Activated CD8-positive, alpha-beta memory T cell treated with anti-CD3 and anti-CD28 coated beads for 1 hour (primary cell): Measurements from ENCODE around the gene NOS1AP.

ENCODE experiments used
- DNase-seq, 2 donors: peaks; one replicate each; pipeline ENCODE4 v3.0.0-alpha.2; 2020; ENCODE audit warnings: low read depth in 1 of 2; ENCODE audit errors: extremely low read depth in 1 of 2

The NOS1AP gene

GRCh38 chr1:162135271-162135775, 65.8 kb downstream of the NOS1AP start:
- DNase-seq = no peak

- no peak for DNase-seq
Observed at GRCh38 chr1:162136760-162137159, 67.3 kb downstream of the NOS1AP start.

- DNase-seq = no peak
Observed at GRCh38 chr1:162137179-162137960, 67.9 kb downstream of the NOS1AP start.

GRCh38 chr1:162138112-162138511, 68.6 kb downstream of the NOS1AP start:
- DNase-seq = no peak

- DNase-seq = no peak
Observed at GRCh38 chr1:162138599-162139181, 69.2 kb downstream of the NOS1AP start.

- DNase-seq = no peak
Observed at GRCh38 chr1:162139211-162139610, 69.7 kb downstream of the NOS1AP start.

- DNase-seq = no peak
Observed at GRCh38 chr1:162141281-162142054, 72.0 kb downstream of the NOS1AP start.

GRCh38 chr1:162142968-162143367, 73.5 kb downstream of the NOS1AP start:
- DNase-seq = no peak

- DNase-seq = no peak
Observed at GRCh38 chr1:162144268-162144667, 74.8 kb downstream of the NOS1AP start.

GRCh38 chr1:162144853-162145252, 75.4 kb downstream of the NOS1AP start:
- no peak for DNase-seq

GRCh38 chr1:162145280-162145965, 75.9 kb downstream of the NOS1AP start:
- no peak for DNase-seq

- DNase-seq = no peak
Observed at GRCh38 chr1:162145966-162146696, 76.6 kb downstream of the NOS1AP start.

- DNase-seq = no peak
Observed at GRCh38 chr1:162147760-162148159, 78.3 kb downstream of the NOS1AP start.

GRCh38 chr1:162150112-162150511, 80.6 kb downstream of the NOS1AP start:
- no peak for DNase-seq

- DNase-seq = peak in 1 of 2 donors; percentile 5
Observed at GRCh38 chr1:162151900-162152829, 82.7 kb downstream of the NOS1AP start.

- DNase-seq = no peak
Observed at GRCh38 chr1:162153374-162153773, 83.9 kb downstream of the NOS1AP start.

- DNase-seq = no peak
Observed at GRCh38 chr1:162157469-162157868, 88.0 kb downstream of the NOS1AP start.

- no peak for DNase-seq
Observed at GRCh38 chr1:162158624-162159271, 89.3 kb downstream of the NOS1AP start.

- no peak for DNase-seq
Observed at GRCh38 chr1:162159515-162159914, 90.0 kb downstream of the NOS1AP start.
